NCI-H187 (cell line): Measurements from ENCODE around the gene UBE2F.
"Not testable (repeated sequence)": the region's sequence is repeated elsewhere in the genome, so short reads cannot be mapped to it uniquely, and the experiment has no call there.

Experiments
- DNase-seq, 2 experiments: peaks; one replicate each; lab custom pipeline; 2025; lab: John Stamatoyannopoulos, UW

Gene UBE2F

DNA sequence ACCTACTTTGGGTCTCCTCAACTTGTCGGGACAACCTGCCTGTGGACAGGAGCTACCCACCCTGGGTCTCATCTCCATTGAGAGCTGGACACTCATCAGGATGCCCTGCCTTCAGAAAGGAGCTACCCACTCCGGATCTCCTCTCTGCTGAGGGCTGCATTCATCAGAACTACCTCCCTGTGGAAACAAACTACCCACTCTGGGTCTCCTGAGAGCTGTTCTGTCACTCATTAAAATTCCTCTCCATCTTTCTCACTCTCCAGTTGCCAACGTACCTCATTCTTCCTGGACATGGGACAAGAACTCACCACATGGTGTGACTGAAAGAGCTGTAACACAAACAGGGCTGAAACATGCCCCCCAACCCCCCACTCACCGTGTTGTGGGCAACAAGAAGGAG lies 22.5 kb upstream of the UBE2F start:
- no peak for DNase-seq

DNA sequence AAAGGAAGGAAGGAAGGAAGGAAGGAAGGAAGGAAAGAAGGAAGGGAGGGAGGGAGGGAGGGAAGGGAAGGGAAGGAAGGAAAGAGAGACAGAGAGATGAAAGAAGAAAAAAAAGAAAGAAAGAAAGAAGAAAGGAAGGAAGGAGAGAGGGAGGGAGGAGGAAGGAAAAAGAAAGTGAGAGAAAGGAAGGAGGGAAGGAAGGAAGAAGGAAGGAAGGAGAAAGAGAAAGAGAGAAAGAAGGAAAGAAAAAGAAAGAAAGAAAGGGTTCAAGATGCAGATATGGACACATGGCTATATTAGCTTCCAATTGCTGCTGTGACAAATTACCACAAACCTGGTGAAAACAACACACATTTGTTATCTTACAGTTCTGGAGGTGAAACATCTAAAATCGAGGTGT lies 20.4 kb upstream of the UBE2F start:
- DNase-seq = no peak

DNA sequence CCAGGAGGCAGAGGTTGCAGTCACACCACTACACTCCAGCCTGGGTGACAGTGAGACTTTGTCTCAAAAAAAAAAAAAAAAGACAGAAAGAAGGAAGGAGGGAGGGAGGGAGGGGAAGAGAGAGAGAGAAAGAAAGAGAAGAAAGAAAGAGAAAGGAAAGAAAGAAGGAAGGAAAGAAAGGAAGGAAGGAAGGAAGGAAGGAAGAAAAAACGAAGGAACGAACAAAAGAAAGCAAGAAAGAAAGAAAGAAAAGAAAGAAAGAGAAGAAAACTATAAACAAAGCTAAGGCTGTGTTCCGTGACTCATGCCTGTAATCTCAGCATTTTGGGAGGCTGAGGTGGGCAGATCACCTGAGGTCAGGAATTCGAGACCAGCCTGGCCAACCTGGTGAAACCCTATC lies 15.5 kb upstream of the UBE2F start:
- DNase-seq = not testable (repeated sequence)

DNA sequence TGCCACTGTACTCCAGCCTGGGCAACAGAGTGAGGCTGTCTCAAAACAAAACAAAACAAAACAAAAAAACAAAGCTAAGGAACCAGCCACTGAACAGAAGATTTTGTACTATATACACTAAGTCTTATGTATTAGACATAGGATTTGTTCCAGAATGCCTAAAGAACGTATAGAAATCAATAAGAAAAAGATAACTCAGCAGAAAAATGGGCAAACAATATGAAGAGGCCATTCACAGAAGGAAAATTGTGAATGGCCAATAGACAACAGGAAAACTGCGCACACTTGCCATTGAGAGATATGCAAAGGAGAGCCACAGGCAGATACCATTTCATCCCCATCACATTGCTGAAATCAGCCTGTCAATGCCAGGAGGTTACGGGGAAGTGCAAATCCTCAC lies 14.9 kb upstream of the UBE2F start:
- no peak for DNase-seq

DNA sequence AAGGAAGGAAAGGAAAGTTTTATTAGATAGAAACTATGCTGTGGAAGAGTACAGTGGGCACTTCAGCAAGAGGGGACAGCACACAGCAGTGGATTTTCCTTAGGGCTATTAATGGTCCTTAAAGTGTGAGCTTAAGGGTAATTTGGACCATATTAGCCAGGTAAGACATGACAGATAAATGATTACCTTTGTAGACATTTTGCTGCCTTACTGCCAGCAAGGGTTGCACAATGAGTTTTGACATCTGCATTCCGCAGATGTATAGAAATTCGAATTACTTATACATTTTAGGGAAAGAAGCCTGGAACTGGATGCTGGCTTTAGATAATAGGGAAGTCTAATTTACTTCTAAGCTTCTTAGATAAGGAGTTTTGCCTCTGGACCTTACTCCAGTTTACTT lies 14.0 kb upstream of the UBE2F start:
- no peak for DNase-seq

DNA sequence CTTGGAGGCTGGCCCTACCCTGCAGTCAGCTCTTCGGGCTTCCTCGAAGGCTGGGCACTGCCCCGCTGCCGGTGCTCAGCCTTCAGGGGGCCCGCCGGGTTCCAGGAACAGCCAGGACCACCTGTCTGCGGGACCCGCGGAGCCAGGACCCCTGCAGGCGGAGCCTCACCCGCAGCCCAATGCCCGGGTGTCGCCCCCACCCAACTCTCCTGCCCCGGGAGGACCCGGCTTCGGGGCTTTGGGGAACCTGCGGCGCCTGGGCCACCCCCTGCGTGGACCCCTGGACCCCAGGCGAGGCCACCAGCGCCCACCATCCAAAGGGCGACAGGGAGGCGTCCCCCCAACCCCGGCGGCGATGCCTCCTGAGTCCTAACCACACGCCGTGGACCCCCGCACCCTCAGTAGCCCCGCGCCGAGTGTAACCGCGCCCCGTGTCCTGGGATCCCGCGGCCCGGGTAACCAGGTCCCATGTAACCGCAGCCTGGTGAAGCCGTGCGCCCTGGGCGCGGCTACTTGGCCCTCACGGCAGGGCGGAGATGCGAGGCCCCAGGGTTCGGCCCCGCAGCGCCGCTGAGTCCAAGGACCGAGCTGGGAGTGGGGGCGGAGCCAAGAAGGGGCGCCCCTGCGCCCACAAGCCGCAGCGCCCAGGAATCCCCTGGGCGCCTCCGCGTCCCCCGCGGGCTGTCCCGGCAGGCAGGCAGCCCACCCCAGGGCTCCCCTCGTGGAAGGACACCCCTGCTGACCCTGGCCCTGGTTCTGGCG lies 11.0 kb upstream of the UBE2F start:
- DNase-seq = no peak

DNA sequence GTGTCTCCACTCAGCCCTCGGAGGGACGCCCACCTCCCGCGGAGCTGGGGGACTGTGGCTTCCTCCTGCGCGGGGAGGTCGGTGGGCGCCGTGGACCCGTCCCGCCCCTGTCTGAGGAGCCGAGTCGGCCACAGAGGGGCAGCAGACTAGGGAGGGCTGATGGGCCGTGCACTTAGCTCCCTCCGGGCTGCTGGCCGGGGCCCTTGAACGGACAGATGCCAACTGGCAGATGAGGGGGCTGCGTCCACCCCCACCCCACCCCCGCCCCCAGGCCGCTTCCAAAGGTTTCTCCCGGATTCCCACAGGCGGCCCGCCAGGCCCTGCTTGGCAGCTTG lies 10.4 kb upstream of the UBE2F start:
- DNase-seq = no peak

DNA sequence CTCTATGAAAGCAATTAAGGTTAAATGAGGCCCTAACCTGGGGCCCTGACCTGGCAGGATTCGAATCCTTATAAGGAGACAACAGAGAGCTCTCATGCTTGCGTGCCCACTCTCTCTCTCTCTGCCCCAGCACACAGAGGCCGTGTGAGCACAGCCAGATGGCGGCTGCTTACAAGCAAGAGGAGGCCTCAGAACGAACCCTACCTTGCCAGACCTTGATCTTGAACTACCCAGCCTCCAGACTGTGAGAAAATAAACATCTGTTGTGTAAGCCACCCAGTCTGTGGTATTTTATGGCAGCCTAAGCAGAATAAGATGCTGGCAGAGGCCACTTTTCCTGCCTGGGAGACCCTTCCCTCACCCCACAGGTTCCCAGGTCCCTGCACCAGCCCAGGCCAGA lies 5.2 kb upstream of the UBE2F start:
- no peak for DNase-seq

DNA sequence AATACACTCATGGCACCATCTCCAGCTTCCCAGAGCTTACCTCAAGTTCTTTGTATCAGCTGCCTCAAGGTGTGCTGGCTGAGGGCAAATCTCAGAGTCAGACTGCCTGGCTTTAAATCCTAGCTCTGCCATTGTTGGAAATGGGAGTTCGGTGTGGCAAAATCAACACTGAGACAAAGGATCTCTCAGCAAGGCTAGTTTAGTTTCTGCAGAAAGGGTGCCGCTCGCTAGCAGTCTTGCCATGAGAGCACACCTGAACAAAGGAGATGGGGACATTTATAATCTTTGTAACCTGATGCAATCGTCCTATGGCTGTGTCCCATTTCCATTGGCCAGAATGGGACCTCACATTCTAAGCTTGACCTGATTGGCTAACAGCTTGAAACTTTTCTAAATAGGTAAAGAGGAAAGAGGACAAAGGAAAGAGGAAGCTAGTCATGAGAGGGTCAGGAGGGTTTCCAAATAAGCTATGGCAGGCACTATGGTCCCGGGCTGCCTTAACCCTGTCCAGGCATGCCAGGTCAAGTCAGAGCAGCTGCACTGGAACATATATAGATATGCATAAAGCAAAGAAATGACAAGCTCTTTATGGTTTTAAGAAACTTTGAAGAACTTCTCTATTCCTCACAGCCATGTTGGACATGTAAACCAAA lies 4.3 kb upstream of the UBE2F start:
- no peak for DNase-seq

DNA sequence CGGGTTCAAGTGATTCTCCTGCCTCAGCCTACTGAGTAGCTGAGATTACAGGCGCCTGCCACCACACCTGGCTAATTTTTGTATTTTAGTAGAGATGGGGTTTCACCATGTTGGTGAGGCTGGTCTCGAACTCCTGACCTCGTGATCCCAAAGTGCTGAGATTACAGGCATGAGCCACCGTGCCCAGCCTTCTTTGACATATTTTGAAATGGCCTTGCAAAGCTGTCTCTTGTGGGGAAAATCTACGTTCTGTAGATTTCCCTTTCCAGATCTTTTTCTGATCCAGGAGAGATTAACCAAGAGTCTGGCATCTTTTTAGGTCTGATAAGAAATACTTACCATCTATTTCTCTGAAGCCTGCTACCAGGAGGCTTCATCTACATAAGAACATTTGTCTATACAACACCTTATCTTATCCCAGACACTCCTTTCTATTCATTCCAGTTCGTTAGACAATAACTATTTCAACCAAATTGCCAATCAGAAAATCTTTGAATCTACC lies 3.3 kb upstream of the UBE2F start:
- not testable (repeated sequence) for DNase-seq

DNA sequence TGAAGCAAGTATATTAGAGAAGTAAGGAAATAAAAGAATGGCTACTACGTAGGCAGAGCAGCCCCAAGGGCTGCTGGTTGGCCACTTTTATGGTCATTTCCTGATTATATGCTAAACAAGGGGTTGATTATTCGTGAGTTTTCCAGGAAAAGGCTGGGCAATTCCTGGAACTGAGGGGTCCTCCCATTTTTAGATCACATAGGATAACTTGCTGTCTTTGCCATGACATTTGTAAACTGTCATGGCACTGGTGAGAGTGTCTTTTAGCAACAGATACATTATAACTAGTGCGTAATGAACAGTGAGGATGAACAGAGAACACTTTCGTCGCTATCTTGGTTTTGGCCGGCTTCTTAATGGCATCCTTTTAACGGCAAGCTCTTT lies 2.6 kb upstream of the UBE2F start:
- no peak for DNase-seq

DNA sequence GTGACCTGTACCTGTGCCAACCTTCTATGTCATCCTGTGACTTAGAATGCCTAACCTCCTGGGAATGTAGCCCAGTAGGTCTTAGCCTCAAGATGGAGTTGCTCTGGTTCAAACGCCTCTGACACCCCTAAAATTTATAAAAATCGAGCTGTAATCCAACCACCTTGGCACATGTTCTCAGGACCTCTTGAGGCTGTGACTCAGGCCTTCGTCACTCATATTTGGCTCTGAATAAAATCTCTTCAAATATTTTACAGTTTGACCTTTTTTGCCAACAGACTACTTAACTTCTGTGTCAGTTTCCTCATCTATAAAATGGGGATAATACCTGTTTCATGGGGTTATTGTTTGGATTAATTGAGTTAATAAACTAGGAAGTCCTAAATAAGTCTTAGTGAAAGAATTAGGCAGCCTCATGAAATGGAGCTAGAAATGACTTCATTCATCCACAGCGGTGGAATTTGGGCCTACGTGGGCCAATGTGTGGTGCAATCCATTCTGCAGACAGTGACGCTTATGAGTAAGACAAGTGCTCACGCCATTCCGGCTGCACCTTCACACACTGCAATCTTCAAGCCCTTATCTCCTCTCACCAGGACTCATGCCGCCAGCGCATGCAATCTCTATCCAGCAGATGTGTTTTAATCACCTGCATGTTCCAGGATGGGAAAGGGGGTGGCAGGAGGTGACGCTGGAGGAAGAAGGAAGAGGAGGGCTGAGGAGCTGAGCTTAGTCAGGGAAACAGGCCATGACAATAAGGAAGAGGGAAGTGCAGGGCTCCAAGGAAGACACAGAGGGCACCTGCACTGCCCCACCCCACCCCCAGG lies 2.0 kb upstream of the UBE2F start:
- no peak for DNase-seq

DNA sequence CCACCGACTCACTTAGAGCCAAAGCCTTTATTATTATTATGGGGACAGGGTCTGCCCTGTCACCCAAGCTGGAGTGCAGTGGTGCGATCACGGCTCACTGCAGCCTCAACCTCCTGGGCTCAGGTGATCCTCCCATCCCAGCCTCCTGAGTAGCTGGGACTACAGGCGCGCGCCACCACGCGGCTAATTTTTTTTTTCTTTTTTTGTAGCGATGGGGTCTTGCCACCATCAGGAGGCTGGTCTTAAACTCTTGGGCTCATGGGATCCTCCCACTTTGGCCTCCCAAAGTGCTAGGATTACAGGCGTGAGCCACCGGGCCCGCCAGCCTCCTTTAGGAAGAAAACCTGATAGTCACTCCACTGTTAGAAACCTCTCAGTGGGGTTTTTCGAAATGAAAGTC lies 970 bp upstream of the UBE2F start:
- not testable (repeated sequence) for DNase-seq

DNA sequence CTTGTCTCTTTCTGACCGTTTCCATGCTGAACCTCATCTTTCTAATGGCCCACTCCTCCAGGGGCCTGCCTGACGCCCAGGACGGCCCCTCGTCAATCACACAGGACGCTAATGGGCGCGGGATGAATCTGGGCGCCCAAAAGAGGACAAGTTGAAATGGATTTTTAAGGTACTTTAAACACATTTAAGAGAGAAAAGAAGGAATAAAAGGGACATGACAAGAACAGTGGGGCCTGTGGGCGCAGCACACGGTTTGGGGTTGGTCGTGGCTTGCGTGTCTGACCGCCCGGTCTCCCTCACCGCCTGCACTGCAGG lies 607 bp upstream of the UBE2F start:
- no peak for DNase-seq

DNA sequence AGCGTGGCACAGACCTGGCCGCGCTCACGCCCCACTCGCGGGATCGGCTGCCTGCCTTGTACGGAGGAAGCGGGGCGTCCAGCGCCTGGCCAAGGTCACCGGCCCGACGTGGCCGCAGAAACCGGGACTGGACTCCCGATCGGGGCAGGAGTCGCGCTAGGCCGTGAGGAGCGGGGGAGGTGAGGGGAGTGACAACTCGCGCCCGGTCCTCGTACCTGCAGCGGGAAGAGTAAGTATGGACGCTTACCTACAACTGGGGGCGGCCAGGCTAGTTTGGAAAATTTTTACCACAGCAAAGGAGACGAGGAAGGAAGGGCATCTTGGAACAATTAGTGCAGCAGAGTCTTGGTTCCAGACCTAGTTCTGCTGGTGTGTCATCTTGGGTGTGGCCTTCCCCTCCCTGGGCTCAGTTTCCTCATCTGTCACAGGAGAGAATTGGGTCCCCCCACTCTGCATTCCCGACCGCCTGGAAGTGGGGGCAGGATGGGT lies 693 bp downstream of the UBE2F start:
- DNase-seq = no peak

DNA sequence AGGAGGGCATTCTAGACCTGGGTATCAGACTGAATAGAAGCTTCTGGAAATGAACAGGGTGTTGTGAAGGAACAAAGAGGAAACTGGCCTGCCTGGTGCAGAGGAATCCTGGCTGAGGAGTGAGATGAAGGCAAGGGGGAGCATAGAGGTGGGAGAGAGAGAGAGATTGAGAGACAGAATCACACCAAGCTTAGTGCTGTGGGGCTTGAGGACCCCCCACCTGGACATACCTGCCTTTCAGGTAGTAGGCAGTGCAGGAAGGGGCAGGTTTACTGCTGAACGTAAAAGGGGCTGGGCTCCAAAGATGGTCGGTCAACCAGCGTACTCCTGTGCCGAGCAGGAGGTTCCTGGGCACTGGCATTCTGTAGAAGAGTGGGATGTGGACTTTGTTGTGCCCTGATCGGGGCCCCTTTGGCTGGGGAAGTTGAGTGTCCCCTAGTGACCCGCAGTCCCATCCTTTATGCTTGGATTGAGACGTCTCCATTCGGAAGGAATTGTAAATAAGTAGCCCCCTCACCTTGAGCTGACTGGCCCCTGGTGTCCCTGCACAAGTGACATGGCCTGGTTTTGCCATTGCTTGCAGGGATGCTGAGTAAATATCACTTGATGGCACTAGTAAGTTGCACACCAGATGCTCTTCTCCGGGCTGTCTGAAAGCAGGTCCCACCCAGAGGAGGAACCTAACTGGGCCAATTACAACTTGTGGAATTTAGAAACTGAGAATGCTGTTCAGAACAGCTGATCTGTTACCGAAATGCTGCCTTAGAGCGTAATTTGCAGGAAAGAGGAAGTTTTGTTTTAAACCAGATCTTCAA lies 1.4 kb downstream of the UBE2F start:
- no peak for DNase-seq

DNA sequence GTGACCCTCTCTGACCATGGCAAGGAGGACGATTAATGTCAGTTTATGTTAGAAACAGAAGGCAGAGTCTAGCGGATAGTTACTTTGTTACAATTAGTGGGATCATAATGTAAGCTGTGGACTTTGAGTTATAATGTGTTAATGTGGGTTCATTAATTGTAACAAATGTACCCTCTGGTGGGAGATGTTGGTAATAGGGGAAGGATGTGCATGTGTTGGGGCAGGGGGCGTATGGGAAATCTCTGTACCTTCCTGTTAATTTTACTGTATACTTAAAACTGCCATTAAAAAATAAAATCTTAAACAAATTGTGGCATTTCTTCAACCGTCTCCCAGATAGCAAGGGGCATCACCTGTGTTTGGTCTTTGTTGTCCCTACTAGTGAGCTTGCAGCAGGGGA lies 4.8 kb downstream of the UBE2F start:
- no peak for DNase-seq

DNA sequence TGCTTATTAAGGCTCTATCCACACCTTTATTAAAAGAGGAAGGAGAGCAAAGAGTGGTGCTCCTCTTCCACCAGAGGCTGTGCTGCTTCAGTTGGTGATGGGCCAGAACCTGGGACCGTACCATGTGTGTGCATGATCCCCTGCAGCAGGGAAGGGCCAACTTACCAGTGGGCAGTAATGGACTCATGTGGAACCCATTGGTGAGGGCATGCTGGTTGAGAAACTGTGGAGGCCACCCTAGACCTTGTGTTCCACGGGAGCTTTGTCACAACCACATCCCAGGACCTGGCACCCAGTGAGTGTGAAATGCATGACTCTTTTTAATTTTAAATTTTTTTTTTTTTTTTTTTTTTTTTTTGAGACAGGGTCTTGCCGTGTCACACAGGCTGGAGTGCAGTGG lies 5.4 kb downstream of the UBE2F start:
- DNase-seq = no peak

DNA sequence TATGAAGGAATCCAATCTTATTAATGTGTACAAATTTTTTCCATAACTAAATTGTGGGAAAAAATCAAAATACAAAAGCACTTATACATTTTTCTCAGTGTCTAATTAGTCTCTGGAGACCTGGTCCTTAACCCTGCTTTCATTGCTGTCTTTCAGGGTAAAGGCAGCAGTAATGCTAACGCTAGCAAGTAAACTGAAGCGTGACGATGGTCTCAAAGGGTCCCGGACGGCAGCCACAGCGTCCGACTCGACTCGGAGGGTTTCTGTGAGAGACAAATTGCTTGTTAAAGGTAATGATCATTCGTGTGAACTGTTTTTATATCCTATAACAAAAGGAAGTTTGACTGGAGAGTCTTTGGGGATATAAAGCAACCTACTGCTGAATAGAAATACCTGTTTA lies 6.1 kb downstream of the UBE2F start:
- DNase-seq = no peak

DNA sequence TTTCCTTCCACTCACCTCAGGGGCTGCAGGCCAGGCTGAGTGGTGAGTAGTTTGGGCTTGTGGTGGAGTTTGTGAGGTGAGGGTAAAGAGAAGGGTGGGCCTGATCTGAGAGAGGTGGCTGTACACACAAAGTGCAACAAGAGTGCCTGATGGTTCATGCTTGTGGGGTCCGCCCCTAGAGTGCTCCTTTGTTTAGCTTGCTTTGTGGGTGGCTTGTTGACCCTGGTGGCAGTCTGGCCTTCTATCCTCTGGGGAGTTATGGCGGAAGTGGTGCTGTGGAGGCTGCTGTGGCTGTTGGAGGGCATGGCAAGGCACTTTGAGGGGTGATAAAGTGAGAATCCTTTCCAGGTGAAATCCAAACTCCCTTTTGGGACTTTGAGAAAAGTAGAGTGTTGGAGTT lies 10.6 kb downstream of the UBE2F start:
- DNase-seq = no peak

DNA sequence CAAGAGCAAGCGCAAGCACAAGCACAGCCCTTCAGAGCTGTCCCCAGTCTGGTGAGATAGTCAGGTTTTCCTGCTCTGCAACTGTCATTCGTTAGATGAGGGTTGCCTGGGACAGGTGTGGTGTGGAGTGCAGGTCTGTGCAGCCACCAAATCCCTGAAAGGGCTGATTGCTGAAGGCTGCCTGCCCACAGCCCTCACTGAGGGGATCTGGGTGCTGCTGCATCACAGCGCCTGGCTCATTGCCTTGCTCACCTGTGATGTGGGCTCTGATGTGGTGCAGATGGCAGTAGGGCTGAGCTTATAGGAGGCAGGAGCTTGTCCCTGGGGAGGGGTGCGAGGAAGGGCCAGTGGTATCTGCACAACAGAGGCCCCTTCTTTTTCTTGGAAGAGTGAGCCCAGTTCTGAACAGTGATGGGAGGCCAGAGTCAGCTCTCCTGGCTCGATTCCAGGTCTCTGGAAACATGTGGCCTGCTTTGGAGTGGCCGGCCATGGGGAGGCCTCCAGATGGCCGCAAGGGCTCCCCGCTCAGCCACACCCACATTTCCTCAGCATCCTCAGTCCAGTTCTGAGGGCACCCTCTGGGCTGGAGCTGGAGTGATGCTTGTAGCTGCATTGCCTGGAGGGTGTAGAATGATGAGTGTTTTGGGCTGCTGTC lies 11.4 kb downstream of the UBE2F start:
- DNase-seq = no peak

DNA sequence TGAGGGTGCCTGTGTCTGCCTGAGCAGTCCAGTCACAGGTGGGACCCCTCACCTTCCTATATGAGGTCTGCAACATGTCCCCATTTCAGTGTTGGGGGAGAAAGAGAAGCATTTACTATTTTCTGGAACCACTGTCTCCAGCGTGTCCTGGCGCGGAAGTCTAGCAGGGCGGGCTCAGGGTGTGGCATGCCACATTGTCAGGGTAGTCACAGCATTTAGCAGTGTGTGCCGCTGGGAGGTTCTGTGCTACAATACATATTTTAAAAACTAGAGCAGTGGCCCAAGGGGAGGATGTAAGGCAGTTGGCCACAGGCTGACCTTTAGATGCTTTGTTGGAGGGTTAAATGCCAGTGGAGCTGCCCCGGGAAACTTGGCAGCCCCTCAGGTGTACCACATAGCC lies 12.5 kb downstream of the UBE2F start:
- DNase-seq = no peak
